Measurements from ENCODE around the gene TLR8.

DNA sequence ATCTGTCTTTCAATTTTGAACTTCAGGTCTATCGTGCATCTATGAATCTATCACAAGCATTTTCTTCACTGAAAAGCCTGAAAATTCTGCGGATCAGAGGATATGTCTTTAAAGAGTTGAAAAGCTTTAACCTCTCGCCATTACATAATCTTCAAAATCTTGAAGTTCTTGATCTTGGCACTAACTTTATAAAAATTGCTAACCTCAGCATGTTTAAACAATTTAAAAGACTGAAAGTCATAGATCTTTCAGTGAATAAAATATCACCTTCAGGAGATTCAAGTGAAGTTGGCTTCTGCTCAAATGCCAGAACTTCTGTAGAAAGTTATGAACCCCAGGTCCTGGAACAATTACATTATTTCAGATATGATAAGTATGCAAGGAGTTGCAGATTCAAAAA, 19.9 kb upstream of the TLR8 start:
- TF ChIP-seq ESRRA (IDR thresholded peaks at IDR 0.05; ENCODE audit: low read length) (no peak), HCFC1 (IDR thresholded peaks at IDR 0.05; ENCODE audit: low read length) (no peak)
- TF ChIP-seq, protein P1, sequence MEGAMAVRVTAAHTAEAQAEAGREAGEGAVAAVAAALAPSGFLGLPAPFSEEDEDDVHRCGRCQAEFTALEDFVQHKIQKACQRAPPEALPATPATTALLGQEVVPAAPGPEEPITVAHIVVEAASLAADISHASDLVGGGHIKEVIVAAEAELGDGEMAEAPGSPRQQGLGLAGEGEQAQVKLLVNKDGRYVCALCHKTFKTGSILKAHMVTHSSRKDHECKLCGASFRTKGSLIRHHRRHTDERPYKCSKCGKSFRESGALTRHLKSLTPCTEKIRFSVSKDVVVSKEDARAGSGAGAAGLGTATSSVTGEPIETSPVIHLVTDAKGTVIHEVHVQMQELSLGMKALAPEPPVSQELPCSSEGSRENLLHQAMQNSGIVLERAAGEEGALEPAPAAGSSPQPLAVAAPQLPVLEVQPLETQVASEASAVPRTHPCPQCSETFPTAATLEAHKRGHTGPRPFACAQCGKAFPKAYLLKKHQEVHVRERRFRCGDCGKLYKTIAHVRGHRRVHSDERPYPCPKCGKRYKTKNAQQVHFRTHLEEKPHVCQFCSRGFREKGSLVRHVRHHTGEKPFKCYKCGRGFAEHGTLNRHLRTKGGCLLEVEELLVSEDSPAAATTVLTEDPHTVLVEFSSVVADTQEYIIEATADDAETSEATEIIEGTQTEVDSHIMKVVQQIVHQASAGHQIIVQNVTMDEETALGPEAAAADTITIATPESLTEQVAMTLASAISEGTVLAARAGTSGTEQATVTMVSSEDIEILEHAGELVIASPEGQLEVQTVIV (IDR thresholded peaks at IDR 0.05; ENCODE audit: borderline replicate concordance, partially characterized antibody), result no peak
- TF ChIP-seq, protein P2, sequence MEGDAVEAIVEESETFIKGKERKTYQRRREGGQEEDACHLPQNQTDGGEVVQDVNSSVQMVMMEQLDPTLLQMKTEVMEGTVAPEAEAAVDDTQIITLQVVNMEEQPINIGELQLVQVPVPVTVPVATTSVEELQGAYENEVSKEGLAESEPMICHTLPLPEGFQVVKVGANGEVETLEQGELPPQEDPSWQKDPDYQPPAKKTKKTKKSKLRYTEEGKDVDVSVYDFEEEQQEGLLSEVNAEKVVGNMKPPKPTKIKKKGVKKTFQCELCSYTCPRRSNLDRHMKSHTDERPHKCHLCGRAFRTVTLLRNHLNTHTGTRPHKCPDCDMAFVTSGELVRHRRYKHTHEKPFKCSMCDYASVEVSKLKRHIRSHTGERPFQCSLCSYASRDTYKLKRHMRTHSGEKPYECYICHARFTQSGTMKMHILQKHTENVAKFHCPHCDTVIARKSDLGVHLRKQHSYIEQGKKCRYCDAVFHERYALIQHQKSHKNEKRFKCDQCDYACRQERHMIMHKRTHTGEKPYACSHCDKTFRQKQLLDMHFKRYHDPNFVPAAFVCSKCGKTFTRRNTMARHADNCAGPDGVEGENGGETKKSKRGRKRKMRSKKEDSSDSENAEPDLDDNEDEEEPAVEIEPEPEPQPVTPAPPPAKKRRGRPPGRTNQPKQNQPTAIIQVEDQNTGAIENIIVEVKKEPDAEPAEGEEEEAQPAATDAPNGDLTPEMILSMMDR (IDR thresholded peaks at IDR 0.05 in 2 of 3, conservative IDR thresholded peaks at IDR 0.05 in 1 of 3; ENCODE audit: control insufficient read depth in 2 of 3, extremely low read depth in 1 of 3, insufficient read depth in 1 of 3, low read depth in 3 of 3, low read length in 3 of 3), result no peak
- TF ChIP-seq, protein P3, sequence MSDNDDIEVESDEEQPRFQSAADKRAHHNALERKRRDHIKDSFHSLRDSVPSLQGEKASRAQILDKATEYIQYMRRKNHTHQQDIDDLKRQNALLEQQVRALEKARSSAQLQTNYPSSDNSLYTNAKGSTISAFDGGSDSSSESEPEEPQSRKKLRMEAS (IDR thresholded peaks at IDR 0.05; ENCODE audit: low read depth, low read length), result no peak
